SU-DHL-6 (cell line): ENCODE data around the gene CYP24A1.

Source experiments
- EZH2phosphoT487 ChIP-seq: fragments of 200-600 bp; sonication (generic), shearing (Covaris generic); conservative IDR thresholded peaks from 2 replicates; pipeline ENCODE4 v1.6.1; 2018; ENCODE audit warnings: mild to moderate bottlenecking, antibody characterized with exemption, low read length, moderate library complexity, mixed read lengths
- TF ChIP-seq, protein P1 (sequence below): fragments of 200-600 bp; sonication (generic); IDR thresholded peaks from one replicate; pipeline ENCODE4 v1.5.1; 2017; ENCODE audit warnings: antibody characterized with exemption, mild to moderate bottlenecking, low read length, moderate library complexity; ENCODE audit not compliant: insufficient read depth, poor library complexity, severe bottlenecking

DNA sequence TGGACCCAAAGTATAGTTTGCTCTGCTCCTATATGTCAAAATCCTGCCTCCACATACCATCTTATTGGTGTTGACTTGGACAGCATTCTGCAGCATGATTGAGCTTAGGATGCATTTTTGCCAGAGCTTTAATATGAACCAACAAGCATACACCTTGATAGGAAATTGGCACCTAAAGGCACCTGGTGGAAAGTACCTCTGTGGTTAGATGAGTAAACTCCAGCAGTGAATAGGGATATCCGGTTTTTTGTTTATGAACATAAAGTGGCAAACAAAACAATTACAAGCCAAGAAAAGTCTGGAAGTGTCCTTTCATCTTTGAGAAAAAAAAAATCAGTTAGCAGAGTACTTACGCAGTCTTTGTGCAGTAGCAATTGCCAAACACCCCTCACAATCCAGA lies 6.2 kb upstream of the CYP24A1 start:
- TF ChIP-seq, protein P1, sequence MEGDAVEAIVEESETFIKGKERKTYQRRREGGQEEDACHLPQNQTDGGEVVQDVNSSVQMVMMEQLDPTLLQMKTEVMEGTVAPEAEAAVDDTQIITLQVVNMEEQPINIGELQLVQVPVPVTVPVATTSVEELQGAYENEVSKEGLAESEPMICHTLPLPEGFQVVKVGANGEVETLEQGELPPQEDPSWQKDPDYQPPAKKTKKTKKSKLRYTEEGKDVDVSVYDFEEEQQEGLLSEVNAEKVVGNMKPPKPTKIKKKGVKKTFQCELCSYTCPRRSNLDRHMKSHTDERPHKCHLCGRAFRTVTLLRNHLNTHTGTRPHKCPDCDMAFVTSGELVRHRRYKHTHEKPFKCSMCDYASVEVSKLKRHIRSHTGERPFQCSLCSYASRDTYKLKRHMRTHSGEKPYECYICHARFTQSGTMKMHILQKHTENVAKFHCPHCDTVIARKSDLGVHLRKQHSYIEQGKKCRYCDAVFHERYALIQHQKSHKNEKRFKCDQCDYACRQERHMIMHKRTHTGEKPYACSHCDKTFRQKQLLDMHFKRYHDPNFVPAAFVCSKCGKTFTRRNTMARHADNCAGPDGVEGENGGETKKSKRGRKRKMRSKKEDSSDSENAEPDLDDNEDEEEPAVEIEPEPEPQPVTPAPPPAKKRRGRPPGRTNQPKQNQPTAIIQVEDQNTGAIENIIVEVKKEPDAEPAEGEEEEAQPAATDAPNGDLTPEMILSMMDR, result no peak
- TF ChIP-seq EZH2phosphoT487, result no peak
